Activated T-helper 17 cell treated with anti-CD3 and anti-CD28 coated beads, Interleukin-2, amount 50 U/mL, for 72 hours (primary cell): ENCODE measurements around the gene DYNLL1. TPM values are rescaled to one million over a fixed set of nuclear protein-coding genes. Genes with fewer than 3 reads are reported as not detected.
"Not testable (repeated sequence)": the region's sequence is repeated elsewhere in the genome, so short reads cannot be mapped to it uniquely, and the experiment has no call there.

Experiments
- ATAC-seq: fragments of 150-1000 bp; cut with Tn5 transposase; replicated peaks from 2 replicates; pipeline ENCODE4 v1.10.0; 2021; ENCODE audit warnings: mild to moderate bottlenecking, moderate library complexity
- H3K27ac Mint-ChIP-seq: one replicate; pipeline ENCODE4 v1.8.0; 2022; ENCODE audit warnings: mixed read lengths
- H3K27me3 Mint-ChIP-seq: one replicate; pipeline ENCODE4 v1.8.0; 2022; ENCODE audit warnings: mixed read lengths
- H3K36me3 Mint-ChIP-seq: one replicate; pipeline ENCODE4 v1.8.0; 2022; ENCODE audit warnings: low read depth, mild to moderate bottlenecking, mixed read lengths
- H3K4me1 Mint-ChIP-seq: one replicate; pipeline ENCODE4 v1.8.0; 2022; ENCODE audit warnings: mixed read lengths
- H3K4me3 Mint-ChIP-seq: one replicate; pipeline ENCODE4 v1.8.0; 2022; ENCODE audit warnings: mild to moderate bottlenecking, mixed read lengths
- H3K9me3 Mint-ChIP-seq: one replicate; pipeline ENCODE4 v1.8.0; 2022; ENCODE audit warnings: mixed read lengths
- total RNA-seq, 2 donors: library from RNA; stranded (reverse); gene quantifications; one replicate each; pipeline ENCODE4 v1.2.3, GENCODE V29; 2022

DYNLL1 gene
- total RNA-seq, 2 donors from 2014 or later, result 69.2 to 197 TPM

DNA sequence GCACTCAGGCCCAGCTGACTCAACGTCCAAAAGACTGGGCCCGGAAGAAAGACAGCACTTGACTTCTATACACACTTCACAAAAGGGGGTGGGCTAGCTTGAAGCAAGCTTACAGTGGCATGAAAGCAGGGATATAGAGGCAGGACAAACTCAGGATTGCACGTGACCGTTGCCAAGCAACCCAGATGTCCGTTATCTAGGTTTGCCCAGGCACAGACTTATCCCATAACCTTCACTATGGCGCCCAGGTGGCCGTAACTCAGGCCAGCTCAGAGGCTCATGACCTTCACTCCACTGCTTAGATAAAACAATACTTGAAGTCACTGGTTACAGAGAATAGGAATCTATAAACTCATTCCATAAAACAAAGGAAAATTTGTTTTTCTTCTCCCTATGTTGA, 8.4 kb upstream of the DYNLL1 start:
- not testable (repeated sequence) for H3K4me1 Mint-ChIP-seq, H3K4me3 Mint-ChIP-seq, H3K27me3 Mint-ChIP-seq, H3K9me3 Mint-ChIP-seq, ATAC-seq, H3K36me3 Mint-ChIP-seq, H3K27ac Mint-ChIP-seq

DNA sequence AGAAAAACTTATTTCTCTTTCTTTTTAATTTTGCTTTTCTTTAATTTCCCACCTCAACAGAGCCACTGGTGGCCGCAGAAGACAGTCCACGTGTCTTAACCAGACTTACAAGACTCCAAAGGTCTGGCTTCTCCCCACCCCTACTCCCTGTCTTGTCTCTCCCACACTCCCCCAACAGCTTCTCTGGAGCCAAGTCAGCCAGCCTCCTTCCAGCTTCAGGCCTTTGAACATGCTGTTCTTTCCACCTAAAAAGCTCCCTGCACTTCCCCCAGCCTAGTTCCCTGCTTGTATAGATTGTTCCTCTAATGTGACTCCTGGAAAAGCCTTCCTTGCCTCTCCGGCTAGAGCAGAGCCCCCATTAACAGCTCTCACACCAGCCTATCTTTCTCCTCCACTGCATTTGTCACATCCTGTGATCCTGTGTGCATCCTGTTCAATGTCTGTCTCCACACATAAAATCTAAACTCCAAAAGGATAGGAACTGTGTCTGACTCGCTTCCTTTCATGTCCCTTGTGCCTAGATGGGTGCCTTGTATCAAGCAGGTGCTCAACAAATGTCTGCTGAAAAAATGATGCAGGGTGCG, 7.8 kb upstream of the DYNLL1 start:
- peak overlapping the region; percentile 11 for H3K27ac Mint-ChIP-seq
- H3K27me3 Mint-ChIP-seq, result no peaks in the 10 kb centered on the region
- ATAC-seq, result no peak
- no peaks in the 10 kb centered on the region for H3K9me3 Mint-ChIP-seq
- no peak overlapping the region for H3K4me3 Mint-ChIP-seq
- no peaks in the 10 kb centered on the region for H3K36me3 Mint-ChIP-seq
- H3K4me1 Mint-ChIP-seq, result no peaks in the 10 kb centered on the region

DNA sequence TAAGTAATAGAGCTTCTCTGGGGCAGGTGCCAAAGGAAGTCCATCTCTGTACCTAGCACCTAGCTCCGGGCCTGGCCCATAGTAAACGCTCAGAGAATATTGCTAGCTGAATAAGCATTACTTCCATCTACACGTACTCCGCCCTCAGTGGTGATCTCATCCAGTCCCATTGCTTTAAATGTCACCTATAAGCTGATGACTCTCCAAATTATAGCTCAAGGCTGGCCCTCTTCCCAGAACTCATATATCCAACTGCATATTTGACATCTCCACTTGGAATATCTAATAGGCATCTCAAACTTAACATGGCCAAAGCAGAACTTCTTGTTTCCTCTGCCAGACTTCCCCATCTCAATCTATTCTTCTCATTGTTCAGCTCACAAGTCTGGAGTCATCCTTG, 6.9 kb upstream of the DYNLL1 start:
- Mint-ChIP-seq H3K36me3 (no peaks in the 10 kb centered on the region), H3K4me1 (no peaks in the 10 kb centered on the region), H3K27ac (no peak overlapping the region), H3K9me3 (no peaks in the 10 kb centered on the region), H3K27me3 (no peaks in the 10 kb centered on the region), H3K4me3 (no peak overlapping the region)
- ATAC-seq, result no peak

DNA sequence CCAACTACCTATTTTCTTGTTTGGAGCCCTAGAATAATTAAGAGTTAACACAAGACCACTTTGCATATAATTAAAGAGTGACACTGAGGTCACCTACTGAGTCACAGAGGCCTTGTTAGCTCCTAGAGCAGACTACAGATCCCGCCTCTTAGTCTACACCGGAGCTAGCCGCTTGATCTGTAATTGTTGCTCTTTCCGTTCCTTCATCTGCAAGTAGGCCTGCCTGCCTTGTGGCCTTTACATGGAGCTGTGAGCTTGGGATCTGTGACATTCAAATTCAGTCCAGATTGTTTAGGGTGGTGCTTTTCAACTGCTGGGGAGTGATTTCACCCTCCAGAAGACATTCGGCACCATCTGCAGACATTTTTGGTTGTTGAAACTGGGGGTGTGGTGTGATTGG, 5.6 kb upstream of the DYNLL1 start:
- Mint-ChIP-seq H3K4me3 (no peak overlapping the region), H3K36me3 (no peaks in the 10 kb centered on the region), H3K27me3 (no peaks in the 10 kb centered on the region), H3K4me1 (peaks cover 6% of the 10 kb centered on the region), H3K9me3 (no peaks in the 10 kb centered on the region), H3K27ac (no peak overlapping the region)
- no peak for ATAC-seq

DNA sequence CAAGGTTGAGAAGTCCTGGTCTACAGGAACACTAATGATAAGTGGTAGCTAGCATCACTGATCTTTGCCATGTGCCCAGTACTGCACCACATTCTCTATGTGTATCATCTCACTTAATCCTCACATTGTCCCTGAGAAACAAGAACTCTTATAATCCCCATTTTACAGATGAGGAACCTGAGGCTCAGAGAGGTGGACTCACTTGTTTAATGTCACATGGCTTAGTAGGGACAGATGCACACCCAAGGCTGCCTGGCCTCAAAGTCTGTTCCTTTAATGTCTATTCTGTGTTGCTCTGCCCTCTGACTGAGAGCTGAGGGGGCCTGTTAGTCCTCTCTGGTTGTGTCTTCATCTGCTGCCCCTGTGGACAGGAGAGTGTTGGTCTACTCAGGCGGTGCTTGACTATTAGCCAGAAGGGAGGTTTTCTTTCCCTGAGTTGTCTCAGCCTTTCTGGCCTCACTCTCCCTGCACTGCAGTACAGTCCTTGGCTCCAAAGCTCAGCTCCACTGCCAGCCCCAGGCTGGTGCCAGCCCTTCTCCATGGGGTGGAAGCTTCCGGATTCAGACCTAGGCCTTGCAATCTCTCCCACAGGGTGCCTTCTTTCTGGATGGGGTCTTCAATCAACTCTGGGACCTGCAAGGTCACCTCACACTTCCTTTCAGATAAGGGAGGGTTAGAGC, 4.9 kb upstream of the DYNLL1 start:
- H3K27me3 Mint-ChIP-seq, result no peaks in the 10 kb centered on the region
- H3K4me3 Mint-ChIP-seq, result no peak overlapping the region
- H3K4me1 Mint-ChIP-seq, result peaks cover 6% of the 10 kb centered on the region
- no peak overlapping the region for H3K27ac Mint-ChIP-seq
- no peaks in the 10 kb centered on the region for H3K9me3 Mint-ChIP-seq
- H3K36me3 Mint-ChIP-seq, result no peaks in the 10 kb centered on the region
- ATAC-seq, result no peak

DNA sequence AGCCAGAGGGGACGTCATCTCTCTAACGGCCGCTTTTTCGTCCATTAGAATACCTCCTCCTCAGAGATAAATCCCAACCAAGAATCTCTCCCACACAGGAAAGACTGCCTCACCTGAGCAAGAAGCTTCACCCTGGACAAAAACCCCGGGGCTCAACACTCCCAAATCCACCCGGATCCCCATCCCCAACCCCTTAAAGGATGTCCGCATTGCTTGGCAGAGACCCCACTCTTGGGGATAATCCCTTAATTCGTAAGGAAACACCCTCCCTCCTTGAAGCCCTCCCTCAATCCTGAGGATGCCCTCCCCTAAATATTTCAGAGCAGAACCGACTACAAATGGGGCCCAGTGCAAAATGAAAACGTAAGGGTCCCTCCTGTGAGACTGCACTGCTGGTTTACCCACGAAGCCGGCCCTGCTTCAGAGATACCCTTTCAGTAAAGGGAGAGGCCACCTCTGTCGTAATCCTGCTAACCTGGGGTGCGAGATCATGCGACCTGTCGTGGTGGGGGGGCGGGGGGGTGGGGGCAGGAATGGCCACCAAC, 655 bp upstream of the DYNLL1 start:
- Mint-ChIP-seq H3K9me3 (no peaks in the 10 kb centered on the region), H3K4me1 (peaks cover 18% of the 10 kb centered on the region), H3K4me3 (peak overlapping the region; percentile 86), H3K36me3 (peaks cover 27% of the 10 kb centered on the region), H3K27ac (peak overlapping the region; percentile 82), H3K27me3 (no peaks in the 10 kb centered on the region)
- ATAC-seq, result no peak

DNA sequence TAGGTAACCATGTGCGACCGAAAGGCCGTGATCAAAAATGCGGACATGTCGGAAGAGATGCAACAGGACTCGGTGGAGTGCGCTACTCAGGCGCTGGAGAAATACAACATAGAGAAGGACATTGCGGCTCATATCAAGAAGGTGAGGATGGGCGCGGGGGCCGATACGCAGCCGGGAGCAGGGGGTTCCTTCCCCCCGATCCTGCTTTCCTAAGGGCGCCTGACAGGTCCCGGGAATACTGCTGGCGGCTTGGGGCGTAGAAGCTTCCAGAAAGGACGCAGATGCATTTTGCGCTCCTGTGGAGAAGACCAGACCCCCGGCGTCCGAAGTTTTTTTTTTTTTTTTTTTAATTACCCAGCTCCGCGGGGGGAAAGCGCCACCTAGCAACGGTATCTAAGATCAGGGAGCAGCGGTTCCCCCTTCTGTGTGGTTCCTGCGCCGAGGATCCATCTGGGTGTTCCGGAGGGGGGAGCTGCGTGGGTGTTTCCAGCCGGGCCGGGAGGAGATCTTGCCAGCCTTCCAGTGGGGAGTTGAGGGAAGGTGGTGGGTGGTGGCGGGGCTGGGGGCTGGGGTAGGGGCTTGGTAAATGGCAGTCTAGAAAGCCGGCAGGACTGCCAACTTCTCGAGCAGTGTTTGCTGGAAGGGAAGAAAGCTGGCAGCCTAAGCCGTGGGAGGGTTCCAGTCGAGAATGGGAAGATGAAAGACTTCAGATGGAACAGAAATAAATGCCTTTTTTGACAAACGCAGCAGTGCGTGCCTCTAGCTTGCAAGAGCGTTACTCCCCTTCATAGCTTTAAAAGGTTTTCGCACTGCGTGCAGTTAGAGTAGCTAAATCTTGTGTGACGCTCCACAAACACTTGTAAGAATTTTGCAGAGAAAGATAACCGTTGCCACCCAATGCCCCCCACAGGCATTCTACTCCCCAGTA, 764 bp downstream of the DYNLL1 start:
- Mint-ChIP-seq H3K27me3 (no peaks in the 10 kb centered on the region), H3K27ac (peak overlapping the region; percentile 82), H3K36me3 (peaks cover 33% of the 10 kb centered on the region), H3K4me1 (peaks cover 23% of the 10 kb centered on the region), H3K4me3 (peak overlapping the region; percentile 86), H3K9me3 (no peaks in the 10 kb centered on the region)
- peak; percentile 45 for ATAC-seq

DNA sequence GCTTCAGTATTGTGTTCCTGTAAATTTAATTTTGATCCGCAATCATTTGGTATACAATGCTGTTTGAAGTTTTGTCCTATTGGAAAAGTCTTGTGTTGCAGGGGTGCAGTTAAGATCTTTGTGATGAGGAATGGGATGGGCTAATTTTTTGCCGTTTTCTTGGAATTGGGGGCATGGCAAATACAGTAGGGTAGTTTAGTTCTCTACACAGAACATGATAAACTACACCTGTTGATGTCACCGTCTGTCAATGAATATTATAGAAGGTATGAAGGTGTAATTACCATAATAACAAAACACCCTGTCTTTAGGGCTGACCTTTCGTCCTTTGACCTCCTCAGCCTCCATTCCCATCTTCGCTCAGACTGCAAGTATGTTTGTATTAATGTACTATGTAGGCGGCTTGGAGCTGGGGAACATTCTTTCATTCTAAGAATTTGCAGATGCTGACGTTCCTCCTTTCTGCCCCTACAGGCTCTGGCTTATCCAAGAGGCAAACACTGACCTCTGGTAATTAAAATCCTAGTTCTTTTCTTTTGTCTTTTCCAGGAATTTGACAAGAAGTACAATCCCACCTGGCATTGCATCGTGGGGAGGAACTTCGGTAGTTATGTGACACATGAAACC, 1.7 kb downstream of the DYNLL1 start:
- H3K27ac Mint-ChIP-seq, result peak overlapping the region; percentile 82
- peak overlapping the region; percentile 86 for H3K4me3 Mint-ChIP-seq
- H3K9me3 Mint-ChIP-seq, result no peaks in the 10 kb centered on the region
- H3K27me3 Mint-ChIP-seq, result no peaks in the 10 kb centered on the region
- no peak for ATAC-seq
- H3K4me1 Mint-ChIP-seq, result peaks cover 23% of the 10 kb centered on the region
- peaks cover 36% of the 10 kb centered on the region for H3K36me3 Mint-ChIP-seq

DNA sequence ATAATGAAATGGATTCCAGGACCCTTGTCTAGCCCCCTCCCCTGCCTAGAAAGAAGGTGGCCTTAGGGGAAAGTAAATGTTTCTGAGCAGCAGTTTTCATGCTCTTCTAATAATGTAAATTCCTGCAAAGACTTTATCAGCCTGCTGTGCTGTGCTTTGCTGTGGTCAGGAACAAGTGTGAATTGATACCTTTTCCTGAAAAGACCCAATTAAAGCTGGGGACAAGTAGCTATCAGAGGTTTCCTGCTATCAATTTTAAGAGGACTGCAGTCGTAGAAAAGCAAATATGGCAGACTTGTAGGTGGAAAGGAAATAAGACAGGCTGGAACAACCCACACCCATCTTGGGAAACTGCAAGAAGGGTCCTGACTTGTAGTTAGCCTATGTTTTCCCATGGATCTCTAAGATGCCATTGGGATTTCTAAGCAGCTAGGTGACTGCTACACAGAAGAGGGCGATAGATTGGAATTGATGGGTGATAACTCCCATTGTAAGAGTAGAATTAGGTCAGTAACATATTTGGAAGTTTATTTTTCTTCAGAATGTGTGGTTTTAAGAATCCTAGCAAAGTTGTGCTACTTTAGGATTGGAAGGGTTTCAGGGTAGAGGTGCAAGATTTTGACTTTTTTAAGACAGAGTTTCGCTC, 3.1 kb downstream of the DYNLL1 start:
- ATAC-seq, result no peak
- Mint-ChIP-seq H3K4me1 (peaks cover 23% of the 10 kb centered on the region), H3K27me3 (no peaks in the 10 kb centered on the region), H3K9me3 (no peaks in the 10 kb centered on the region), H3K36me3 (peaks cover 49% of the 10 kb centered on the region), H3K4me3 (no peak overlapping the region), H3K27ac (no peak overlapping the region)

DNA sequence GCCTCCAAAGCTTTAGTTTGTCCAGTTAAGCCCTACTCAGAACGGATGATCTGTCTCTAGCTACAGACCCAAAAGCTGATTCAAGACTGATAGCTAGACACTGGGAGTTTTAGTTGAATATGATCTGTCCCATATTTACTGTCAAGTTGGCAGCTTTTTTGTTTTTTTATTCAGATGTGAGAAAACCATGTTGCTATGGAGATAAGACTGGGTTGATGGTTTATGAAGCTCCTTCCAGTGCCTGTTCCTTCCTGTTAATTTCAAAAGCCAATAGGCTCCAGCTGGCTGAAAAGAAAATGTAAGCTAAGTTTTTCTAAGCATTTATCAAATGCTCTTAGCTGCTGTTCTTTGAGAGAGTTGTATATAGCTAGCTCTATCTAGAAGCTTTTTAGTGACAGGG, 4.7 kb downstream of the DYNLL1 start:
- ATAC-seq, result no peak
- H3K36me3 Mint-ChIP-seq, result peaks cover 52% of the 10 kb centered on the region
- no peak overlapping the region for H3K4me3 Mint-ChIP-seq
- peak overlapping the region; percentile 64 for H3K27ac Mint-ChIP-seq
- H3K4me1 Mint-ChIP-seq, result peaks cover 17% of the 10 kb centered on the region
- no peaks in the 10 kb centered on the region for H3K27me3 Mint-ChIP-seq
- no peaks in the 10 kb centered on the region for H3K9me3 Mint-ChIP-seq

DNA sequence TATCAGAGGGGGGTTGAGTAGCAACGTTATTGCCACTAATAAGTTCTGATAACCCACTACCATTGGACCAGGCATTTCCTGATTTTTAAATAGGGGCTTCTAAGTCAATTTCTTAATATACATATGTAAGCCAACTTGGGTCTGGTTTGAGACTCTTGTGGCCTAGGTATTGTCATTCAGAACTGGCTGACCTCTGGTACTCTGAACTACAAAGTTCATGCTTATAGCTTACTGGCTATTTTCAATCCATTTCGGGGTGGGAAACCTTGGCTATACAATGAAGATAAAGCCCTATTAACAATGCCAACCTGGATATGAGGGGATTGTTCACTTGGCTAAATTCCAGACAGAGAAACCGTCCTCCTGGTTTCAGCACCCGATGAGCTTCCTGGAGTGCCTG, 8.7 kb downstream of the DYNLL1 start:
- Mint-ChIP-seq H3K9me3 (no peaks in the 10 kb centered on the region), H3K27me3 (no peaks in the 10 kb centered on the region), H3K27ac (no peak overlapping the region), H3K4me1 (peaks cover 4% of the 10 kb centered on the region), H3K36me3 (peaks cover 42% of the 10 kb centered on the region), H3K4me3 (no peak overlapping the region)
- no peak for ATAC-seq

DNA sequence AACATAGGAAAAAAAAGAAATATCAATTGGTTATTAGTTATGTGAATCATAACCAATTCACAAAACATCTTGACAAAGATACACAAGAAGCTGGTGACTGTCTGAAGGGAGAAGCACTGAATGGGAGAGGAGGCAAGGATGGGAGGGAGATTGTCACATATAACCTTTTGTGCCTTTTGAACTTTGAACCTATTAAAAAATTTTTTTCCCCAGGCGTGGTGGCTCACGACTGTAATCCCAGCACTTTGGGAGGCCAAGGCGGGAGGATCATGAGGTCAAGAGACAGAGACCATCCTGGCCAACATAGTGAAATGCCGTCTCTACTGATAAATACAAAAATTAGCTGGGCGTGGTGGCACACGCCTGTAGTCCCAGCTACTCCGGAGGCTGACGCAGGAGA, 12.6 kb downstream of the DYNLL1 start:
- Mint-ChIP-seq H3K9me3 (no peaks in the 10 kb centered on the region), H3K27me3 (no peaks in the 10 kb centered on the region), H3K27ac (no peak overlapping the region), H3K4me1 (no peaks in the 10 kb centered on the region), H3K36me3 (peaks cover 38% of the 10 kb centered on the region), H3K4me3 (no peak overlapping the region)
- no peak for ATAC-seq

DNA sequence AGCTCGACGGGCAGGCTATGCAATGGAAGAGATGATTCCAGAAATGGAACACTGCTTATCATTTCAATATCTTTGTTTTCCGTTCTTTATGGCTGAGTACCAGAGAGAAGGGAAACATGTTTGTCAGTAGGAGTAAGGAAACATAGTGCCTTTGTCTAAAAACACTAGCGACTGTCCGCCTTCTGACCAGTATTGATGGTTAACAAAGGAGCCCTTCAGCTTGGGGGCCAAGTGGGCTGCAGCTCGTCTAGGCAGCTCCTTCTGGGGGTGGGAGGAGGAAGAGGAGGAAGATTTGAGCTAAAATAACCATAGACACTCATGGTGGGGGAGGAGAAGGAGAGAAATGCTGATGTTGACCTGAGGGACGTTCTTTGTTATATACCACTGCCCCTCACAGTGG, 18.1 kb downstream of the DYNLL1 start:
- Mint-ChIP-seq H3K9me3 (no peaks in the 10 kb centered on the region), H3K4me1 (no peaks in the 10 kb centered on the region), H3K4me3 (no peak overlapping the region), H3K27me3 (no peaks in the 10 kb centered on the region), H3K36me3 (peaks cover 43% of the 10 kb centered on the region), H3K27ac (no peak overlapping the region)
- no peak for ATAC-seq

DNA sequence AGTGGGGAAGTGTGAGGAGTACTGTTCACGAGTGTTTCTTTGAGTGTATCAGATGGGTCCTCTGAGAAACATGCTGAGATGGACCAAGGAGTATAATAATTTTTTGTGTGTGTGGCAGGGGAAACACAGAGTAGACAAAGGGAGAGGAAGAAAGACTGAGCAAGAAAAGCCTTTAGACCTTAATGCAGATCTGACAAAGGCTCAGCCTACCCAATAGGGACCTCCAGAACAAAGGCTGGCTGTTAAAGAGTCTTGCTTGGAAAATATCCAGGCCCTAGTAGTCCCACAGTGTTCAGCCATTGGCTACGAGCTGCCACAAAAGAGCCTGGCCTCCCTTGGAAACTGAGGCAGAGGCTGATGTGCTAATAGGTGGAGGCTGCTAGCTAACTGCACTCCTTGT, 19.6 kb downstream of the DYNLL1 start:
- ATAC-seq, result no peak
- no peaks in the 10 kb centered on the region for H3K4me1 Mint-ChIP-seq
- H3K4me3 Mint-ChIP-seq, result no peak overlapping the region
- H3K36me3 Mint-ChIP-seq, result peaks cover 32% of the 10 kb centered on the region
- H3K9me3 Mint-ChIP-seq, result no peaks in the 10 kb centered on the region
- H3K27me3 Mint-ChIP-seq, result no peaks in the 10 kb centered on the region
- no peak overlapping the region for H3K27ac Mint-ChIP-seq
